ENCODE results near the gene PRPF6.

The PRPF6 gene

GRCh38 chr20:64056889-64057627 lies 76.1 kb downstream of the PRPF6 start:
- 80% methylated on average over 38 of the region's 39 CpGs for WGBS
- Histone ChIP-seq H3K4me1 (ENCODE audit: control insufficient read depth, insufficient read depth, low read depth, low read length) (peaks cover 47% of the 10 kb centered on the region), H3K9me3 (ENCODE audit: control insufficient read depth, low read length) (no peaks in the 10 kb centered on the region)

GRCh38 chr20:64057628-64058498 lies 76.9 kb downstream of the PRPF6 start:
- Histone ChIP-seq H3K79me1 (replicated peaks; ENCODE audit: low read length, poor library complexity, severe bottlenecking) (no peaks in the 10 kb centered on the region), H3K4me1 (ENCODE audit: control insufficient read depth, insufficient read depth, low read depth, low read length) (peaks cover 54% of the 10 kb centered on the region), H3K14ac (ENCODE audit: low read length in 2 of 2) (no peak overlapping the region), H3K4ac (ENCODE audit: low read depth in 1 of 2, low read length in 2 of 2) (no peak overlapping the region), H2AFZ (ENCODE audit: low read depth, low read length) (no peak overlapping the region), H3K18ac (ENCODE audit: low read depth in 1 of 2, low read length in 2 of 2) (no peak overlapping the region), H3K36me3 (ENCODE audit: control insufficient read depth in 1 of 2, insufficient read depth in 2 of 2, low read depth in 1 of 2, low read length in 2 of 2) (no peaks in the 10 kb centered on the region), H3K27me3 (ENCODE audit: control insufficient read depth in 1 of 2, insufficient read depth in 1 of 2, low read length in 2 of 2) (peaks cover 5 to 56% of the 10 kb centered on the region in 2 experiments), H3K4me3 (ENCODE audit: insufficient read depth in 1 of 2, low read depth in 1 of 2, low read length in 2 of 2) (no peak overlapping the region), H2BK5ac (ENCODE audit: low read depth, low read length, poor library complexity, severe bottlenecking) (no peak overlapping the region), H3K9ac (ENCODE audit: low read length) (no peak overlapping the region), H3K23ac (ENCODE audit: low read length in 2 of 2) (no peak overlapping the region), H3K9me3 (ENCODE audit: control insufficient read depth, low read length) (no peaks in the 10 kb centered on the region), H2BK120ac (ENCODE audit: low read depth, low read length) (no peak overlapping the region), H2BK12ac (ENCODE audit: low read length in 2 of 2) (peak overlapping the region; percentile 59 to 62), H2BK15ac (ENCODE audit: low read depth, poor library complexity, severe bottlenecking) (no peak overlapping the region), H2AK5ac (ENCODE audit: low read length, severe bottlenecking) (peak overlapping the region; percentile 79), H4K8ac (ENCODE audit: low read length) (peak overlapping the region; percentile 78), H3K4me2 (ENCODE audit: low read length, poor library complexity, severe bottlenecking) (no peak overlapping the region), H3K27ac (ENCODE audit: low read length, poor library complexity, severe bottlenecking) (peak overlapping the region; percentile 37), H4K91ac (ENCODE audit: low read length) (peak overlapping the region; percentile 9)
- peak; percentile 56 for DNase-seq
- 31% methylated on average over 28 of the region's 33 CpGs for WGBS

More at GRCh38 chr20:64056889-64057627, 76.1 kb downstream of the PRPF6 start:
- Histone ChIP-seq H3K27ac (ENCODE audit: low read length, poor library complexity, severe bottlenecking) (no peak overlapping the region), H2BK12ac (ENCODE audit: low read length in 2 of 2) (peak overlapping the region; percentile 37 to 62), H3K27me3 (ENCODE audit: control insufficient read depth in 1 of 2, insufficient read depth in 1 of 2, low read length in 2 of 2) (peaks cover 7 to 64% of the 10 kb centered on the region in 2 experiments), H2BK15ac (ENCODE audit: low read depth, poor library complexity, severe bottlenecking) (peak overlapping the region; percentile 55), H3K9ac (ENCODE audit: low read length) (no peak overlapping the region), H3K36me3 (ENCODE audit: control insufficient read depth in 1 of 2, insufficient read depth in 2 of 2, low read depth in 1 of 2, low read length in 2 of 2) (no peaks in the 10 kb centered on the region), H3K4ac (ENCODE audit: low read depth in 1 of 2, low read length in 2 of 2) (no peak overlapping the region), H3K14ac (ENCODE audit: low read length in 2 of 2) (no peak overlapping the region), H3K23ac (ENCODE audit: low read length in 2 of 2) (no peak overlapping the region), H3K79me1 (replicated peaks; ENCODE audit: low read length, poor library complexity, severe bottlenecking) (no peaks in the 10 kb centered on the region), H2BK5ac (ENCODE audit: low read depth, low read length, poor library complexity, severe bottlenecking) (no peak overlapping the region), H2AK5ac (ENCODE audit: low read length, severe bottlenecking) (no peak overlapping the region), H2BK120ac (ENCODE audit: low read depth, low read length) (no peak overlapping the region), H4K91ac (ENCODE audit: low read length) (peak overlapping the region; percentile 44), H3K4me2 (ENCODE audit: low read length, poor library complexity, severe bottlenecking) (no peak overlapping the region), H2AFZ (ENCODE audit: low read depth, low read length) (no peak overlapping the region), H3K18ac (ENCODE audit: low read depth in 1 of 2, low read length in 2 of 2) (peak overlapping the region; percentile 15 to 38), H4K8ac (ENCODE audit: low read length) (peak overlapping the region; percentile 69), H3K4me3 (ENCODE audit: insufficient read depth in 1 of 2, low read depth in 1 of 2, low read length in 2 of 2) (no peak overlapping the region)
- no peak for DNase-seq

GRCh38 chr20:64058536-64058935 lies 77.6 kb downstream of the PRPF6 start:
- WGBS, result 86% methylated on average over 12 of the region's 12 CpGs

GRCh38 chr20:64062276-64062595 lies 81.3 kb downstream of the PRPF6 start:
- peak overlapping the region; percentile 74 for H3K4me2 ChIP-seq (ENCODE audit: low read length, poor library complexity, severe bottlenecking)
- H3K9me3 ChIP-seq (ENCODE audit: control insufficient read depth, low read length), result no peaks in the 10 kb centered on the region
- peak overlapping the region; percentile 54 to 91 for H3K4me3 ChIP-seq (ENCODE audit: insufficient read depth in 1 of 2, low read depth in 1 of 2, low read length in 2 of 2)
- no peak overlapping the region for H2BK12ac ChIP-seq (ENCODE audit: low read length in 2 of 2)
- H3K9ac ChIP-seq (ENCODE audit: low read length), result peak overlapping the region; percentile 93
- 67% methylated on average over 5 of the region's 5 CpGs for WGBS
- peak overlapping the region; percentile 89 to 90 for H3K18ac ChIP-seq (ENCODE audit: low read depth in 1 of 2, low read length in 2 of 2)
- no peak overlapping the region for H2BK15ac ChIP-seq (ENCODE audit: low read depth, poor library complexity, severe bottlenecking)
- H2AFZ ChIP-seq (ENCODE audit: low read depth, low read length), result peak overlapping the region; percentile 19
- peak overlapping the region; percentile 76 to 88 for H3K4ac ChIP-seq (ENCODE audit: low read depth in 1 of 2, low read length in 2 of 2)
- H2BK5ac ChIP-seq (ENCODE audit: low read depth, low read length, poor library complexity, severe bottlenecking), result no peak overlapping the region
- no peak for DNase-seq
- H4K91ac ChIP-seq (ENCODE audit: low read length), result peak overlapping the region; percentile 87
- H4K8ac ChIP-seq (ENCODE audit: low read length), result peak overlapping the region; percentile 99
- H3K27me3 ChIP-seq (ENCODE audit: control insufficient read depth in 1 of 2, insufficient read depth in 1 of 2, low read length in 2 of 2), result peaks cover 0 to 17% of the 10 kb centered on the region in 2 experiments
- H2AK5ac ChIP-seq (ENCODE audit: low read length, severe bottlenecking), result peak overlapping the region; percentile 65
- no peak overlapping the region for H3K27ac ChIP-seq (ENCODE audit: low read length, poor library complexity, severe bottlenecking)
- H3K36me3 ChIP-seq (ENCODE audit: control insufficient read depth in 1 of 2, insufficient read depth in 2 of 2, low read depth in 1 of 2, low read length in 2 of 2), result peaks cover 0 to 5% of the 10 kb centered on the region in 2 experiments
- H3K4me1 ChIP-seq (ENCODE audit: control insufficient read depth, insufficient read depth, low read depth, low read length), result peaks cover 53% of the 10 kb centered on the region
- H2BK120ac ChIP-seq (ENCODE audit: low read depth, low read length), result no peak overlapping the region
- H3K79me1 ChIP-seq (replicated peaks; ENCODE audit: low read length, poor library complexity, severe bottlenecking), result peaks cover 11% of the 10 kb centered on the region
- no peak overlapping the region for H3K14ac ChIP-seq (ENCODE audit: low read length in 2 of 2)
- H3K23ac ChIP-seq (ENCODE audit: low read length in 2 of 2), result no peak overlapping the region

More at GRCh38 chr20:64058536-64058935, 77.6 kb downstream of the PRPF6 start:
- no peak overlapping the region for H3K14ac ChIP-seq (ENCODE audit: low read length in 2 of 2)
- no peak overlapping the region for H2BK5ac ChIP-seq (ENCODE audit: low read depth, low read length, poor library complexity, severe bottlenecking)
- no peak overlapping the region for H3K4me3 ChIP-seq (ENCODE audit: insufficient read depth in 1 of 2, low read depth in 1 of 2, low read length in 2 of 2)
- H2BK15ac ChIP-seq (ENCODE audit: low read depth, poor library complexity, severe bottlenecking), result no peak overlapping the region
- no peak overlapping the region for H3K18ac ChIP-seq (ENCODE audit: low read depth in 1 of 2, low read length in 2 of 2)
- DNase-seq, result no peak
- peaks cover under 1 to 50% of the 10 kb centered on the region in 2 experiments for H3K27me3 ChIP-seq (ENCODE audit: control insufficient read depth in 1 of 2, insufficient read depth in 1 of 2, low read length in 2 of 2)
- no peak overlapping the region for H3K23ac ChIP-seq (ENCODE audit: low read length in 2 of 2)
- H2AK5ac ChIP-seq (ENCODE audit: low read length, severe bottlenecking), result no peak overlapping the region
- H2BK12ac ChIP-seq (ENCODE audit: low read length in 2 of 2), result no peak overlapping the region
- H2AFZ ChIP-seq (ENCODE audit: low read depth, low read length), result no peak overlapping the region
- H3K4ac ChIP-seq (ENCODE audit: low read depth in 1 of 2, low read length in 2 of 2), result no peak overlapping the region
- H3K79me1 ChIP-seq (replicated peaks; ENCODE audit: low read length, poor library complexity, severe bottlenecking), result peaks cover 3% of the 10 kb centered on the region
- H3K27ac ChIP-seq (ENCODE audit: low read length, poor library complexity, severe bottlenecking), result peak overlapping the region; percentile 37
- H3K36me3 ChIP-seq (ENCODE audit: control insufficient read depth in 1 of 2, insufficient read depth in 2 of 2, low read depth in 1 of 2, low read length in 2 of 2), result no peaks in the 10 kb centered on the region
- H4K8ac ChIP-seq (ENCODE audit: low read length), result no peak overlapping the region
- no peaks in the 10 kb centered on the region for H3K9me3 ChIP-seq (ENCODE audit: control insufficient read depth, low read length)
- no peak overlapping the region for H3K4me2 ChIP-seq (ENCODE audit: low read length, poor library complexity, severe bottlenecking)
- H2BK120ac ChIP-seq (ENCODE audit: low read depth, low read length), result no peak overlapping the region
- H3K9ac ChIP-seq (ENCODE audit: low read length), result no peak overlapping the region
- H3K4me1 ChIP-seq (ENCODE audit: control insufficient read depth, insufficient read depth, low read depth, low read length), result peaks cover 52% of the 10 kb centered on the region
- H4K91ac ChIP-seq (ENCODE audit: low read length), result no peak overlapping the region

Measured in mesenchymal stem cell (in vitro differentiated cells and primary cell).